Measurements from ENCODE around the gene ATG7.
A peak's percentile ranks its signal among the peaks of the same experiment; 100 is the strongest.
"Not testable (repeated sequence)": the region's sequence is repeated elsewhere in the genome, so short reads cannot be mapped to it uniquely, and the experiment has no call there.

Gene ATG7

GRCh38 chr3:11304175-11304574, 32.0 kb downstream of the ATG7 start:
- no peak for DNase-seq

GRCh38 chr3:11305509-11305908, 33.3 kb downstream of the ATG7 start:
- no peak for DNase-seq

GRCh38 chr3:11306817-11307589, 34.8 kb downstream of the ATG7 start:
- DNase-seq: no peak

DNA sequence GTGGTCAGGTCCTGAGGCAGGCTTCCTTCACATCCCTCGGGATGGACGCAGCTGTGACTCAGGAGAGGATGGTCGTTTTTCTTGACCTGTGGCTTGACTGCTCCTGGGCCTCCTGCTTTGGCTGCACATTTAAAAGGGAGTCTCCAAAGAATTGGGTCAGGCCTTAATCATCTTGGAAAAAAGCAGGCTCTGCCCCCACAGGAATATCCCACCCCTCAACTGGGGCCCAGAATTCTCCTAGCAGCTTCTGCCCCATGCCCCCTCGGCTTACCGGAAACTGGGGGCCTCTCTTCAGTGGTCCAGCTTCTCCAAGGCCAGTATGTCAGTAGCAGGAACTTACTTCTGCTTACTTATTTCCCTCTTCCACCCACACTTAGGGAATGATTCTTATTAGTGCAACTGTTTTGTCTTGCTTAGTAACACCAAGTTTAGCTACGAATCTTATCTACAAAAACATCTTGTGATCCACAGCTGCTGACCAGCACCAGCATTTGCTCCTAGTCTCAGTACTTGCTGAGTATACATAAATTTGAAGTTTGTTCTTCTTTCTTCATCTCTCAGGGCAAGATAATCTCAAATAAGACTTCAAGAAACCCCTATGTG, 35.7 kb downstream of the ATG7 start:
- DNase-seq: no peak

- no peak for DNase-seq
Measured at GRCh38 chr3:11310258-11310657, 38.1 kb downstream of the ATG7 start.

- DNase-seq: no peak
Measured at GRCh38 chr3:11312166-11312565, 40.0 kb downstream of the ATG7 start.

GRCh38 chr3:11317300-11317699, 45.1 kb downstream of the ATG7 start:
- no peak for DNase-seq

DNA sequence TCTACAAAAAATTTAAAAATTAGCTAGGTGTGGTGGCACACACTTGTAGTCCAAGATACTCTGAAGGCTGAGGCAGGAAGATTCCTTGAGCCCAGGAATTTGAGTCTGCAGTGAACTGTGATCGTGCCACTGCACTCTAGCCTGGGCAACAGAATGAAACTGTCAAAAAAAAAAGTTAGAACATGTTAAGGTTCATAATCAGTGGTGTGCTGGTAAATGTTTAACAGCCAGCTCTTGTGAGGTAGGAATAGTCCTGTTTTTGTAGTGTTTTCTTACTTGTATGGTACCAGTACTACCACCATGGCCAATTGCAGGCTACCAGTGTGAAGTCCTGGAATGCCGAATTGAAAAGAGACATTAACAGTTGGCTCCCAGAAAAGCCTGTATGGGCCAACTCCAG, 50.7 kb downstream of the ATG7 start:
- no peak for DNase-seq

DNA sequence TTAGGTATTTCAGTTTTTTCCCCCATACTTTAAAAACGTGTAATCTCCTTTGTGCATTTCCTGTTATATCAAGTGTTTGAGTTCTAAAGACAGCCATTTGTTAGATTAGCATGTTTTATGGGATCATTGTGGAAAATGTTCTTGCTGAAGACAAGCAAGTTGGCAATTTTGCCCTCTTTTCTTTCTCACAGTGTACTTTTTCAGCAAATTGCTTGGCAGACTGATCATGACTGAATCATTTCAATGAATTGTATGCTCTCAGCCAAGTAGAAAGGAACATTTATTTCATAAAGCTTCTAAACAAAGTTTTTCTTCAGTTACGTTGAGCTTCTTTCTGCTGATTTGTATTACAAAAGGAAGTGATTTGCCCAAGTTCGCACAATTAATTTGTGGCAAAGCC, 51.6 kb downstream of the ATG7 start:
- no peak for DNase-seq

DNA sequence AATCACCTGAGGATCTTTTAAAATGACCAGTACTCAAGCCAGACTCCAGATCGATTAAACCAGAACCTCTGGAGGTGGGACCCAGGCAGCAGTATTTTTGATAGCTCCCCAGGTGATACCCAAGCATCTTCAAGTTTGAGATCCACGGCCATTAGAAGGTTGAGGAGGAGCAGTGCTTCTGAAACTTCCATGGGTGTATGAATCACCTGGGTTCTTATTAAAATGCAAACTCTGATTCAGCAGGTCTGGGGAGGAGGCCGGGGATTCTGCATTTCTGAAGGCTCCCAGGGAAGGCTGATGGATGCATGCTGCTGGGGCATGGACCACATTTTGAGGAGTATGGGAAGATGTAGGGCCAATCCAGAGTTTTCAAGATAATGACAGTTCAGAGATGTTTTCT, 55.4 kb downstream of the ATG7 start:
- DNase-seq: no peak

DNA sequence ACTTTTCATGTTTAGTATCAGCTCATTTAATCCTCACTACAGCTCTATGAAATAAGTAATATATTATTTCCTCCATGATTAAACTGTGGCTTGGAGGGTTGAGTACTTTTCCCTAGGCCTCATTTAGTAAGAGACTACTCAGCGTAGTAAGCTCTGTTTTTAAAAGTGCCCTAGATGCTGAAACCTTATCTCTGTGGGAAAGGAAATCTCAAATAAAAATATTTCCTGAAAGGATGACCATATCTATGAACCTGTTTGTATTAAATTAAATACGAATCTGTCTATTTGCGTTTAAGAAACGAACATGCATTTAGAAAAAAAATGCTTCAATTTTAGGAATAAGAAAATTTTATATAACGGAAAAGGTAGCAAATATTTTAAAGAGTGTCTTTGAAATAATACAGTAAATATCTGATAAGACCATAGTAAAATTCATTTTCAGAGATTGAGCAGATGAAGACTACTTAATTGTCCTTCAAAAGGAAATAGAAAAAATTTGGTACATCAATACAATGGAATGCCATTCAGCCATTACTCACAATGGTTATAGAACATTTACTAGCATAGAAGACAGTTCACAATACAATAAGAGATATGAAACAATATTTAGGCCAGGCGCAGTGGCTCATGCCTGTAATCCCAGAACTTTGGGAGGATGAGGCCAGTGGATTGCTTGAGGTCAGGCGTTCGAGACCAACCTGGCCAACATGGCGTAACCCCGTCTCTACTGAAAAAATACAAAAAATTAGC, 56.2 kb downstream of the ATG7 start:
- DNase-seq: no peak

DNA sequence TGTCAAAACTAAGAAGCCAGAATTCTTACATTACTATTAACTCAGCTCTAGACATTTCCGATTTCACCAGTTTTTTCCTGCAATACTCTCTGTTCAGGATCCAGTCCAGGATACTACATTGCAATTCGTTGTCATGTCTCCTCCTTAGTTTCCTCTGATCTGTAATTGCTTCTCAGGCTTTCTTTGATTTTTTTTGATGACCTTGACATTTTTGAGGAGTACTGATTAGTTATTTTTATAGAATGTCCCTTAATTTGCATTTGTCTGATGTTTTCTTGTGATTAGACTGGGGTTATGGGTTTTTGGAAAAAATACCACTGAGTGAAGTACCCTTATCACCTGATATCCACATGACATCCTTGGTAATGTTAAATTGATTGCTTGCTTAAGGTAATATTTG, 57.6 kb downstream of the ATG7 start:
- no peak for DNase-seq

GRCh38 chr3:11331101-11331500, 58.9 kb downstream of the ATG7 start:
- no peak for DNase-seq

DNA sequence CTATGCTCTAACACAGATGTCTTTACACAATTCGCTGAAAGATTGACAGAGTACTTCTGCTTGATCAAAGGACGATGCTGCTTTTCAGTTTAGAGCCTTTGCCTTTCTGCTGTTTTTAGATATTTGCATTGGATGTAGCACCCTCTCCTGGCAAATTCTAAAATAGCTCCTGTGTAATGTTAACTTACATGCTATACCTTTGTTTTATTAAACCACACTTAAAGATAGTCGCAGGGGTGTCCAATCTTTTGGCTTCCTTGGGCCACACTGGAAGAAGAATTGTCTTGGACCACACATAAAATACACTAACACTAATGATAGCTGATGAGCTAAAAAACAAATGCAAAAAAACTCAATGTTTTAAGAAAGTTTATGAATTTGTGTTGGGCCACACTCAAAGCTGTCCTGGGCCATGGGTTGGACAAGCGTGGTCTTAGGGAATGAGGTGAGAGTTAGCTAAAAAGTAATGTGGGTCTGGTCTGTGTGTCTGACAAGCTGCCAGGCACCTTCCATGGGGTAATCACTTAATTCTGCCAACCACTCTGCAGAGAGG, 62.9 kb downstream of the ATG7 start:
- DNase-seq: peak; percentile 8

DNA sequence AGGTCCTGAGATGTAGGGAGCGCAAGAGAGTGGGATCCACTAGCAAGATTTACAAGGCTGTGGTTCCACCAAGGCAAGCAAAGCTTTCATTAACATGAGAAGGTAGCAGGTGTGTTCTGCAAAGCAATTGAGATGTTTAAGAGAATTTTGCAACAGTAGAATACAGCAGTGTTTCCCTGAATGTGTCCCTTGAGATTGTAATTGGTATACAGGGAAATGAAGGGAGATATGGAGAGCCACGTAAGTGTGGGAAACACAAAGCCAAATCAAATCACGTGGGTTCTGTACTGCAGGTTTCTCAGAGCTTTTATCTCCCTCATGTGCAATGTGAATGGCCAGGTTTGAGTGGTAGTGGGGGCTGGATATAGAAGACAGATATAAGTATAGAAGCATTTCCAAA, 67.3 kb downstream of the ATG7 start:
- peak; percentile 58 for DNase-seq

DNA sequence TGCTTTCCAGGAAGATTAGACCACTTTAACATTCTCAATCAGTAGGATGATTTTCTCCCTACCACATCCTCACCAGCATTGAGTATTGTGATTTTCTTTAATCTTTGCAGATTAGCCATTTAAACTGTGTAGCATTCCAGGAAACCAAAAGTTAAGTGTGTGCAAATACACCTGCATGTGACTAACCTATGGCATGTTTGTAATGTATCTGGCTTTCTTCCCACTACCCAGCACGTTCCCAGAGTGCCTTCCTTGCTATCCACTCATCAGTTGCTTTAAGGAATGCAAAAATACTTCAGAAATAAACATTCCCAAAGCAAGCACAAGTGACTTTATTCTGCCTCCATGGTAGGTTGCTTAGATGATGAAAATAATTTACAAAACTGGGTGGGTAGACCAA, 74.2 kb downstream of the ATG7 start:
- no peak for DNase-seq

GRCh38 chr3:11348877-11349276, 76.7 kb downstream of the ATG7 start:
- DNase-seq: not testable (repeated sequence)

- DNase-seq: no peak
Measured at GRCh38 chr3:11349446-11349845, 77.2 kb downstream of the ATG7 start.

DNA sequence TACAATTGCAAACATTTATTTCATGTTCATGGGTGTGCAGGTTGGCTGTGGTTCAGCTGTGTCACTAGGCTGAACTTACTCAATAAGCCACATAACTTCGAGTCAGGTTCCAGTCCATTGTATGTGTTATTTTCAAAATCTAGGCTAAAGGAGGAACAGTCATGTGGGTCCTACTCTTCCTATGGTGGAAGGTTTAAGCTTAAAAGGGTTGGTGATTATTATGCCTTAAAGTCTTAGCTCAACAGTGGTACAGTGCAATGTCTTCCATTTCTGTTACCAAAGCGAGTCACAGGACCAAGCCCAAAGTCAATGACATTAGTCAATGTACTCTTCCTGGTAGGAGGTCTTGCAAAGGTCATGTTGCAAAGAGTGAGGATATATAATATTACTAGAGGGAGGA, 78.2 kb downstream of the ATG7 start:
- DNase-seq: no peak

- no peak for DNase-seq
Measured at GRCh38 chr3:11351451-11351850, 79.3 kb downstream of the ATG7 start.

DNA sequence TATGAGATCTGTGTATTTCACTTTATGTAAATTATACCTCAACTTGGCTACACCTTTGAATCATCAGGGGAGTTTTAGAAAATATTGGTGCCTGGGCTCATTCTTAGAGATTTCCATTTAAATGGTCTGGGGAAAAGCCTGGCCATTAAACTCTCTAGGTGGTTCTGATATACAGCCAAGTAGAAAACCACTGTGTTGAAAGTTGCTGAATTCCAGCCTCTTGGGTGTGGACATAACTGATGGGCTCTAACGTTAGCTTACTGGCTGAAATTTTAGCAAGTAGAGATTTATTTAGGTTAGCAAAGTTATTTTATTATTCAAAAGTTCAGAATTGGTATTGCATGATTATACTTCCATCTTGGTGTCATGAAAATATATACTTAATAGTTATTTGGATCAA, 84.1 kb downstream of the ATG7 start:
- DNase-seq: no peak

- no peak for DNase-seq
Measured at GRCh38 chr3:11362600-11362999, 90.4 kb downstream of the ATG7 start.

- no peak for DNase-seq
Measured at GRCh38 chr3:11363715-11364114, 91.5 kb downstream of the ATG7 start.

DNA sequence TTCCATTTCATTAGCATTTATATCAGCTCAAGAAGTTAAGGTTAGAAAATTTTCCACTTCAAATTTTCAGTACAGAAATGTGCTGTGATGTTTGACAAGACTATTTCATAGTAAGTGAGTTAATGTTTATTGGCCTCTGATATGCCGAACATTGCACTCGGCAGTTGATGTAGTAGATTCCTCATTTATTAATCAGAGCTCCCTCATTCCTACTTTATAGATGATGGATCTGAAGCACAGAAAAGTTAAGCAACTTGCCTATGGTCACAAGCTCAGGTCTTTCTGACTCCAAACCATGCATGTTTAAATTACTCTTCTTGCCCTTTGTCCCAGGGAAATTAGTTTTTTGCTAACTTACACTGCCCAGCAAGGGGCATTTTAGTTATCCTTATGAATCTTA, 92.0 kb downstream of the ATG7 start:
- no peak for DNase-seq

All from NCI-H1436 (cell line).